C4-2B (cell line): ENCODE data around the gene GNAT2.

ENCODE experiments used
- ZFX ChIP-seq: fragments of 450-650 bp; IDR thresholded peaks from 2 replicates; pipeline ENCODE4 v1.6.1; 2017
- TF ChIP-seq, protein P1 (sequence below): fragments of 450-650 bp; conservative IDR thresholded peaks from 2 replicates; pipeline ENCODE4 v1.5.1; 2017; ENCODE audit warnings: mild to moderate bottlenecking

DNA sequence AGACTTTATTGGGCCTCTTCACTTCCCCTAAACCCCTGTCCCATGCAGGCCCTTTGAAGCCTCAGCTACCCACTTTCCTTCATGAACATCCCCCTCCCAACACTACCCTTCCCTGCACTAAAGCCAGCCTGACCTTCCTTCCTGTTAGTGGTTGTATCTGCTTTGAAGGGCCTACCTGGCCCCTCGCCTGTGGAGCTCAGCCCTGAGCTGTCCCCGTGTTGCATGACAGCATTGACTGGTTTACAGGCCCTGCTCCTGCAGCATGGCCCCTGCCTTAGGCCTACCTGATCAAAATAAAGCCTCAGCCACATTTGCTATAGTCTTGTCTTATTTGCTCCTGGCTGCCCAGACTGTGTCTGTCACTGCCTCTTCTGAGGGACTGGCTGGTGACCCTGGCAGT, 42.0 kb upstream of the GNAT2 start:
- TF ChIP-seq, protein P1, sequence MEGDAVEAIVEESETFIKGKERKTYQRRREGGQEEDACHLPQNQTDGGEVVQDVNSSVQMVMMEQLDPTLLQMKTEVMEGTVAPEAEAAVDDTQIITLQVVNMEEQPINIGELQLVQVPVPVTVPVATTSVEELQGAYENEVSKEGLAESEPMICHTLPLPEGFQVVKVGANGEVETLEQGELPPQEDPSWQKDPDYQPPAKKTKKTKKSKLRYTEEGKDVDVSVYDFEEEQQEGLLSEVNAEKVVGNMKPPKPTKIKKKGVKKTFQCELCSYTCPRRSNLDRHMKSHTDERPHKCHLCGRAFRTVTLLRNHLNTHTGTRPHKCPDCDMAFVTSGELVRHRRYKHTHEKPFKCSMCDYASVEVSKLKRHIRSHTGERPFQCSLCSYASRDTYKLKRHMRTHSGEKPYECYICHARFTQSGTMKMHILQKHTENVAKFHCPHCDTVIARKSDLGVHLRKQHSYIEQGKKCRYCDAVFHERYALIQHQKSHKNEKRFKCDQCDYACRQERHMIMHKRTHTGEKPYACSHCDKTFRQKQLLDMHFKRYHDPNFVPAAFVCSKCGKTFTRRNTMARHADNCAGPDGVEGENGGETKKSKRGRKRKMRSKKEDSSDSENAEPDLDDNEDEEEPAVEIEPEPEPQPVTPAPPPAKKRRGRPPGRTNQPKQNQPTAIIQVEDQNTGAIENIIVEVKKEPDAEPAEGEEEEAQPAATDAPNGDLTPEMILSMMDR, result no peak
- no peak for TF ChIP-seq ZFX
